ENCODE results near the gene CHRND.
"Not testable (repeated sequence)": the region's sequence is repeated elsewhere in the genome, so short reads cannot be mapped to it uniquely, and the experiment has no call there.

CHRND gene

DNA sequence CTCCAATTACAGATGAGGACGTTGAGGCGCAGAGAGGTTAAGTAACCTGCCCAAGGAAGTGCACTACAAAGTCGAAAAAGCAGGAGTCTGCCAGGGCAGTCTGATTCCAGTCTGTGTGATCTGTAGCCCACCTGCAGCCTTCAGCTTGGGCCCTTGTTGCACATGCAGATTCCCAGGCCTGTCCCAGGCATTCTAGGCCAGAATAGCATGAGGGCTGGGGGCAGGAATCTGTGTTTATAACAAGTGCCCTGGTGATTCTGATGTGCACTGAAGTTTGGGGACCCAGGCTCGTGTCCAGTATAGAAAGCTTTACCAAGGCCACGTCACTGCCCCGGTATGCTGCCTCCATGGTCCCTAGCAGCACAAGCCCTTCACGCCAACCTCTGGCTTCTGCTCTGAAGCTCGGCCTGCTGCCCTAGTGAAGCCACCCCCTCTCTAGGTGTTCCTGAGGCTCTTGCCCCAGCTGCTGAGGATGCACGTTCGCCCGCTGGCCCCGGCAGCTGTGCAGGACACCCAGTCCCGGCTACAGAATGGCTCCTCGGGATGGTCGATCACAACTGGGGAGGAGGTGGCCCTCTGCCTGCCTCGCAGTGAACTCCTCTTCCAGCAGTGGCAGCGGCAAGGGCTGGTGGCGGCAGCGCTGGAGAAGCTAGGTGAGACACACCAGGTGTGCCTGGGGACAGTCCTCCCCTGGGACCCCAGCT, 18.1 kb downstream of the CHRND start:
- no peak for DNase-seq (ENCODE audit: low read depth)

DNA sequence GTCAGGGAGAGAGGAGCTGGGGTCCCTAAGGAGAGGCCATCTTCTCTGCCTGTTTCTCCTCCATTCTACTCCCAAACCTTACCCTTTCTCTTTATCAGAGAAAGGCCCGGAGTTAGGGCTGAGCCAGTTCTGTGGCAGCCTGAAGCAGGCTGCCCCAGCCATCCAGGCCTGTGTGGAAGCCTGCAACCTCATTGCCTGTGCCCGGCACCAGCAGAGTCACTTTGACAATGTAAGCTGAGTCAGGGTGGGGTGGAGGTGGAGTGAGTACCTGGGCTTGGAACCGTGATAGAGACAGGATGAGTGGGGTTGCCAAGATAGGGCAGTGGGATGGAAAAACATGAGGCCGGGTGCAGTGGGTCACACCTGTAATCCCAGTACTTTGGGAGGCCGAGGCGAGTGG, 18.7 kb downstream of the CHRND start:
- DNase-seq (ENCODE audit: low read depth): no peak

DNA sequence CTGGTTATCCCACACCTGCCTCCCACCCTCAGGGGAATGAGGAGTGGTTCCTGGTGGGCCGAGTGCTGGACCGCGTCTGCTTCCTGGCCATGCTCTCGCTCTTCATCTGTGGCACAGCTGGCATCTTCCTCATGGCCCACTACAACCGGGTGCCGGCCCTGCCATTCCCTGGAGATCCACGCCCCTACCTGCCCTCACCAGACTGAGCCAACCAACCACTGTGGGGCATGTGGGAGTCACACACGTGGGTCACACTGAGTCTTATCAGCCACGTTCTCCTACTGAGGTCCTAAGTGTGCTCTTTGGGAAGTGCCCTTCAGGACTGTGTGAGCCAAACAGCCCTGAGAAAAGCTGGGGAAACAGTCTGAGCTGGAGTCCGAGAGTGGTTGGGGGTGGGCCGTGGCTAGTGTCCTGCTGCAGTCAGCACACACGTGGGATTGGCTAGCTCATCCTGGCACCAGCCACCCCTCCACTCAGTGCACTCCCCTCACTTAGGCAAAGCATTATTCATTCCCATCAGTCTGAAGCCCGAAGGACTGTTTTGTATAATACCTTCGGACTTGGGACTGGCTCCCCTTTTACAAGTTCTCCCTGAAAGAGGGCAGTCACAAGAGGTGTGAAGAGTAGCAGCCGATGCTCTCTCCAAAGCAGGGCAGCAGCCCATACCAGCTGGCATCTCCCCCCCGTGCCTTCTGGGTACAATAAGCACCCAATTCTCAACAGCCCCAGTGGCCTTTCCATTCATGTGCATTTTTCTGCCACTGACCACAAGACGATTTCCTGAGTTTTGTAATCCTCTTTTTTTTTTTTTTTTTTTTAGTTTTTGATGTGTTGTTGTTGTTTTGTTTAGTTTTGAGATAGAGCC, 19.8 kb downstream of the CHRND start:
- no peak for DNase-seq (ENCODE audit: low read depth)

DNA sequence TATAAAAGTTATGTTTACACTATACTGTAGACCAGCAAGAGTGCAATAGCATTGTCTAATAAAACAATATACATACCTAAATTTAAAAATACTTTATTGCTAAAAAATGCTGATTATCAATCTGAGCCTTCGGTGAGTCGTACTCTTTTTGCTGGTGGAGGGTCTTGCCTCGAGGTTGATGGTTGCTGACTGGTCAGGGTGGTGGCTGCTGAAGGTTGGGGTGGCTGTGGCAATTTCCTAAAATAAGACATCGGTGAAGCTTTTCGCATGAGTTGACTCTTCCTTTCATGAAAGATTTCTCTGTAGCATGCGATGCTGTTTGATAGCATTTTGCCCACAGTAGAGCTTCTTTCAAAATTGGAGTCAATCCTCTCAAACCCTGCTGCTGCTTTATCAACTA, 22.0 kb downstream of the CHRND start:
- DNase-seq (ENCODE audit: low read depth): no peak

DNA sequence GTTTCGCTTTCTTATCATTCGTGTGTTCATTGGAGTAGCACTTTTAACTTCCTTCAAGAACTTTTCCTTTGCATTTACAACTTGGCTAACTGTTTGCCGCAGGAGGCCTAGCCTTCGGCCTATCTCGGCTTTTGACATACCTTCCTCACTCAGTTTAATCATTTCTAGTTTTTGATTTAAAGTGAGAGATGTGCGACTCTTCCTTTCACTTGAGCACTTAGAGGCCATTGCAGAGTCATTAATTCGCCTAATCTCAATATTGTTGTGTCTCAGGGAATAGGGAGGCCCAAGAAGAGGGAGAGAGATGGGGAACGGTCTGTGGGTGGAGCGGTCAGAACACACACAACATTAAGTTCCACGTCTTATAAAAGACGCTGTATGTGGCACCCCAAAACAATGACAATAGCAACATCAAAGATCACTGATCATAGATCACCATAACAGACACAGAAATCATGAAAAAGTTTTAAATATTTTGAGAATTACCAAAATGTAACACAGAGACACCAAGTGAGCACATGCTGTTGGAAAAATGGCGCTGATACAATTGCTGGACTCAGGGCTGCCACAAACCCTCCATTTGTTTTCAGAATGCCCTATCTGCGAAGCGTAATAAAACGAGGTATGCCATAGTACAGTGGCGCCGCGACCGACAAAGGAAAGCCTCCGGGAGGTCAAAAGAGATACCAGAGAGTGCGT, 23.8 kb downstream of the CHRND start:
- no peak for DNase-seq (ENCODE audit: low read depth)

DNA sequence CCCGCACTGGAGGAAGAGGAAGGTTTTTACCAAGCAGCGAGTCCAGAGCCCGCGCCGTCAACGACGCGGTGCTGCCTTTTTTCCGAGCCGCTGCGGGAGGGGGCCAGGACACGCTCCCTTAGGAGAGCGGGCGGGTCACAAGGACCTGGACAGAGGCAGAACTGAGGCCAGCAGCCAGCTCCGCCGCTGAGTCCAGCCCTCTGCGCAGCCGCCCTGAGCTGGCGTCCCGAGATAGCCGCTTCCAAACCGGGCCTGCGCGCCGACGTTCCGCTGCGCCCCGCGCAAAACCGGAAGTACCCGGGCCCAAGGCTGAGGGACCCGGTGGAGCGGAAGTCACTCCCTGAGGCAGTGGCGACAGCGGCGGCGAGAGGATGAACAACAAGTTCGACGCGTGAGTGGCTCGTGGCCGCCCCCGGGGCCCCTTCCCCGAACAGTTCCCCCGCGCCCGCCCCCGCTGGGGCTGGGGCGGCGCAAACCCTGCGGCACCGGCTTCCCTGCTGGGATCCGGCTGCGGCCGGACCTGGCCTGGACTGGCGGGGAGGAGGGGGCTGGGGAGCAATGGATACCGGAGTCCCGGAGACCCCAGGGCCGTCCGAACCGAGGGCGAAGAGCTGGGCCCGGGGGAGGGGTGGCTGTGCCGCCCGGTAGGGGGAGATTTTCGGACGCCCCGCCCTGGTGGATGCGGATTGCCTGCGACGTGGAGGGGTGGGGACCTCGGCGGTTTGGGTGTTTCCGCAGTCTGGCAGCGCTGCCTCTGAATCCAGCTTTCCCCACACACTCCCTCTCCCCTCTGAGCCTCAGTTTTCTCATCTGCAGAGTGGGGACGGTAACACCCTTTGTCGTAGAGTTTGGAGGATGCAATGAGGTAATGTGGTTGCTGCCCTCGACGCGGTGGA, 24.6 kb downstream of the CHRND start, which contains the start of the genes EIF4E2 and TIGD1:
TSS of gene EIF4E2 (plus strand) at position 336 of the 896 bp plus-strand sequence. CDS start at position 372, 36 bp downstream.
TSS of gene TIGD1 (minus strand) at position 204 of the 896 bp plus-strand sequence. CDS start 675 bp downstream, outside the sequence.
- DNase-seq (ENCODE audit: low read depth): peak; percentile 83

DNA sequence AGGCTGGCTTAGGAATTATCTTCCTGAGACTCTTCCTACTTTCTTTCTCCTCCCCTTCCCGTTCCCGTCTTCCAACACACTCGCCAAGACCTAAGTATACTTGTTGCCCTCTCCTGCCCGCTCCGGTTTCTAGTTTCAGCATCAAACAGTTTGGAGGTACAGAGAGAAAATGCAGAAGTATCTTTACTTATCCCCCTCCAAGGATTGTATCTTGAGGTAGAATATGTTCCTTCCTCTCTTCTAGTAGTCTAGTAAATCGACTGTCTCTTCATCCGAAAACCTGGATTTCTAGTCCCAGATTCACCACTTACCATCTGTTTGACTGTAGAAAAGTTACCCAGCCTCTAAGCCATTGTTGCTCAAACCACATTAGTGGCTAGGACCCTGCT, 25.3 kb downstream of the CHRND start:
- no peak for DNase-seq (ENCODE audit: low read depth)

DNA sequence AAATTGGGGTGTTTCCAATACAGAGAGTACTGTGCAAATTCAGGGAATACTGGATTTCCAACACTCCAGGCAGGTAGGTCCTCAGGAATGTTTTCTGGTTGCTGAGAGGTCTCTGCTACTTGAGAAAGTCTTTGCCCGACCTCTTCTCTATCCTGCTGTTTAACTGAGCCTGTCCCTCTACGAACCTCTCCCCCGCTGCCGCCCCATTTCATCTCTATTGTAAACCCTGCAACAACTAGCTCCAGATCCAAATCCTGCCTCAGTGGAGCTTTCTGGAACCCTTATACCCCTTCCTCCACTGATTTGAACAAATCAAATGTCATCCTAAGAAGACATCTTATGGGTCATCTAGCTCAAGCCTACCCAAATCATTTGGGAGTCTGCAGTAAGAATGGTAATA, 25.8 kb downstream of the CHRND start:
- no peak for DNase-seq (ENCODE audit: low read depth)

DNA sequence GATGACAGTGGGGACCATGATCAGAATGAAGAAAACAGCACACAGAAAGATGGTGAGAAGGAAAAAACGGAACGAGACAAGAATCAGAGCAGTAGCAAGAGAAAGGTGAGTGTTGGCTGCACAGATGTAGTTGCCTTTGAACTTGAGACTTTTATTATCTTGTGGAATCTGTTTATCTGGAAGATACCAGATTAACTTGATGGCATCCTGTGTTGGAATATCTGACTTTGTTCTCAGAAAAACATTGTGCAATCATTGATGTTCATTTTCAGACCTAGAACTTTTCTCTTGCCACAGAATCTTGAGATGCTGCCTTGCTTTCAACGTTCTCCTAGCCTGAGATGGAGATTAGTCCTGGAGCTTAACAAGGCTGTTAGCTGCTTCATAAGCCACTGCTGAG, 30.5 kb downstream of the CHRND start:
- no peak for DNase-seq (ENCODE audit: low read depth)

DNA sequence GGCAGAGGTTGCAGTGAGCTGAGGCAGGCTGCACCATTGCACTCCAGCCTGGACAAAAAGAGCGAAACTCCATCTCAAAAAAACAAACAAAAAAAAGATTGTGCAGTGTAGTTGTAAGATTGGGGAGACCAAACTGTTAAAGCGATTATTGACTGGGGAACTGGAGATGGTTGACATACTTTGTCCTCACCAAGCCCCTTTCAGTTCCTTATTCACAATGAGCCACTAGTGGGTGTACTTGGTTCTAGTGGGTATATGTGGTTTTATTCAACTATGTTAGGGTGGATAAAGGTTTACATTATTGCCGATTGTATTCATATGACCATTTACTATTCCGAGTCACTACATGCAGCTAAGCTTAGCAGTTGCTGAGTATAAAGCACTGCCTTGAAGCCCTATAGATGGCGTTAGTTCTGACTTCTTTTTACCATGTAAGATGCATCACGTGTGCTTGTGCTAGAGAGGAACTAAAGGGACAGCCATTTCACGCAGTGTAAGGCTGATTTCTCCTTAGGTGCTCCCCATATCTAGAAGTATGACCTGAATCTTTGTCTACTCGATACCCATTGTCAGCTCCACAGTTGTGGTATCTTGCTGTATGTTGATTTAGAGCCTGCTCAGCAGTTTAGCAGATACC, 36.7 kb downstream of the CHRND start:
- no peak for DNase-seq (ENCODE audit: low read depth)

DNA sequence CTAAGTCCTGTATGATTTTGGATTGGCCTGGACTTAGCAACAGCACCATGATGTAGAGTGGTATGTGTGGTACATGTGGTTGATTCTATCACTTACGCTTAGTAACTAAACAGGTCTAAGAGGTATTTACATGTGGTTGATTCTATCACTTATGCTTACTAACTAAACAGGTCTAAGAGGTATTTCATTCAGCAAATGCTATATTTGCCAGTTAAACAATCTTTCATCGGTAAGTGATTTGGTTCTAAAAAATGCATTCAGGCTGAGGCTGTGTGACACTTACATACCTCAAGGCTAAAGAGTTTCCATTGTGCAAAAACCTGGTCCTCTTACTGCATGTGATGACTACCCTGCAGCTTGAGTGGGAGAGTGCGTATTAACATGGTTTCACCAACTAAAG, 37.6 kb downstream of the CHRND start:
- DNase-seq (ENCODE audit: low read depth): no peak

DNA sequence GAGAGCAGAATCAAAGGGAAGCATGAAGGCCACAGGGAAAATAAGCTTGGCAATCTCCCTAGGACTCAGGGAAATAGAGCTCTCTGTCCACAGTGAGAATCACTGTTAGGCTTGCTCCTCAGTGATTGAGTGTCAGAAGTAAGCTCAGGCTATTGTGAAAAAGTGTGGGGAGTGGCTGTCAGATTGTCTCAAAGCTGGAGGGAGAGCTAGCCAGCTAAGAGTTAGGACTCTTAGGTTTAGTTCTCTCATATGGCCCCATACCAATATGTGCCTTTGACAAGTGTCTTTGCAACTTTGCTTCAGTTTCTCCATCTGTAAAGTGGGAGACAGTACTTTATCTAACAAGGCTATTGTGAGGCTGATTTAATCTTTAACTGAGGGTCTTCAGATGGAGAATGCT, 41.8 kb downstream of the CHRND start:
- no peak for DNase-seq (ENCODE audit: low read depth)

DNA sequence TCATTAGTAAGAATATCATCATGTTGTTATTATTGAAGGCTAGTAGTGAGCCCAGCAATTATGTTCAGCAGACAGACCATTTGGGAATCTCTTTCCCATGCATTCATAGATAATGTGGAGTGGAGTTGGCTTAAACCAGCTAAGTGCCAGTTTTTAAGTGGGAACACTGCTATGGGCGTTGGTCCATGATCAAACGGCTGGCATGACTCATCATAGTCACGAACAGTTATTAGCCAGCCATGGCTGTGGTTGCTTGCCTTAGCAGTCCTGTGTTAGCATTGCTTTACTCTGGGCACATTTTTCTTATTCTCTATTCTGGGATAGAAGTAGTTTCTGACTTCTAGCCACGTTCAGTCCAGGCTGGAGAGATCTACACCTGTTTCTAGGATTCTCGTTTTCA, 42.2 kb downstream of the CHRND start:
- DNase-seq (ENCODE audit: low read depth): no peak

DNA sequence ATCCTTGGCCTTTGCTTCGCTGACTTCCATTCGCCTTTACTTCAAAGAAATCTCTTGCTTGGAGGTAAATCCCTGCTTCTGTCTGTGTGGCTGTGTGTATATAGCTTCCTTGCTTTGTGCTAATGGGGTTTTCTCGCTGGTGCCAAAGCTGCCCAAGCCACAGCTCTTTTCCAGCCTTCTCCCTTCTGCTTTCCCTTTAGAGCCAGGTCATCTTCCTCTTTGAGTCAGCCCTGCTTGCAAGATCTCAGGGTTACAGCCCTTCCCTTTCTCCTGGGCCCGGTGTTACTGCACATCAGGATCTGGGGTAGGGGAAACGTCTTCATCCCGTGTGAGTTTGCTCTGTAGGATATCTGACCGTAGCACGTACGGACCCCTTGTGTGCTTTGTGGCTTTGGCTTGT, 43.6 kb downstream of the CHRND start:
- no peak for DNase-seq (ENCODE audit: low read depth)

DNA sequence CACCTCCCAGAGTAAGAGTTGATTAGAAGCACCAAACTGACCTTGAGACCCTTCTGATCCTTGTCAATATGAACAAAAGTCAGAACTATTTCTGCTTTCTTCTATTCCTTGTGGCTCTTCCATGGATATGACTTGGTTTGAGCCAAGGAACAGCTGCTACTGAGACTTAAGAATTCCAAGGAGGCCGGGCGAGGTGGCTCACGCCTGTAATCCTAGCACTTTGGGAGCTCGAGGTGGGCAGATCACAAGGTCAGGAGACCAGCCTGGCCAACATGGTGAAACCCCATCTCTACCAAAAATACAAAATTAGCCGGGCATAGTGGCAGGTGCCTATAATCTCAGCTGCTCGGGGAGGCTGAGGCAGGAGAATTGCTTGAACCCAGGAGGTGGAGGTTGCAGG, 44.5 kb downstream of the CHRND start:
- DNase-seq (ENCODE audit: low read depth): not testable (repeated sequence)

DNA sequence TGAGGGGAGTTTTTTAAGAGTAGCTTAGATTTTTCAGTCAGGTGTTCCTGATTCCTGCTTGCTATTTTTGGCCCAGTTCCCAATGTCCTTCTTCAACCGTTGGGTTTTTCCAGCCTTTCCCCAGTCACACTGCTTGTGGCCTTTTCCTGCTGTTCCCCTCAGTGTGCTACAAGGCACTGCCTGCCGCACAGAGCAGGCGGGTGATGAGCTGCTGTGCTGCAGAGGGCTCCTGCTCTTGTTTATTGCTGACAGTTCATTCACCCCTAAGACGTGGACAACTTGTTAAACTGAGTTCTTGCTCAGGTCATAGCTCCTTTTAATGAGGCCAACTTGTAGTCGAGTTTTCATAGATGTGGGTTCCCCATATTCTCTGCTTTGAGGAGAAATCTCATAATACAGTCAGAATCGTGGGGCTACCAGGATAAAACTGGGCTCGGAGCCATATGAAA, 45.1 kb downstream of the CHRND start:
- DNase-seq (ENCODE audit: low read depth): no peak

DNA sequence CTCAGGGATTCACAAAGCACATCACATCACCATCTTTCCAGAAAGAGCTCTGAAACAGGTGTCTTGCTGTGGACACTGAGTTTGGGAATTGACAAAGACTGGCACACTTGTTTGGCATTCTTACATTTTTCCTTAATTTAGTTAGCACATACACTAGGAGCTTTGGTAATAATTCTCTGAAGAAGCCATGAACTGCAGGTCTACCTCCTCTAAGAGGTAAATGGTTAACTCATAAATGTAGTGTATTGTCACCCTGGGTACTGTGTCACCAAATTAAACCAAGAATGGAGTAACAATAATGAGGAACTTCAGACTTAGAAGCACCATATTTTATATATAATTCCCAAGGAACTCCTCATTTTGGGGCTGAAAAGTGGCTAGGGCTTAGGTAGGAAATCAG, 47.1 kb downstream of the CHRND start:
- DNase-seq (ENCODE audit: low read depth): no peak

DNA sequence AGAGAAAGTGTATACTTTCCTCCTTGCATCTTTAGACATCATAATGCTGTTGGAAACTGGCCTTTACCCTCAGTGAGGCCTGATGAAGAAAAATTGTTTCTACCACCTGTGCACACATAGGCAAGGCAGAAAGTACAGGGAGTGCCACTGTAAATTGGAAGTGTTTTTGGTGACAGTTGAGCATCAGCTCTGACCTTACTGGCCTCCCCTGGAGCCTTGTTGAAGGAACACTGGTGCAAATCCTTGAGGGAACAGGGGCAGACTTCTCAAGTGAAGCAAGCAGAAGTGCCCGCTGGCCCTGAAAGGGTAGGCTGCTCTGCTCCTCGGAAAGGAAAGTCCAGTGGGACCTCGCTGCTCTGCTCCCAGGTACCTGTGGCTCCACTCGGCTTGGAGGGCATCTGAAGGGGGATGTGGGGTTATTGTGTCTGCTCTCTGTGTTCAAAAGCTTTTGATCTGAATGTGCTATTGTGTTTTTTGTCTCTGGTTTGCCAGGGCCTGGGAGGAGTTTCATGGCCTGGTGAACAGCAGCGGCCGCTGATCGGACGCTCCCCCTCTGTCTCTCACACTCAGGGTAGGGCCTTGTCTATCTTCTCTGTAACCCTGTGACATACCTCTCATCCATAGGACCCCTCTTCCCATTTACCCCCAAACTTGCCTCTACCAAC, 47.9 kb downstream of the CHRND start:
- no peak for DNase-seq (ENCODE audit: low read depth)

DNA sequence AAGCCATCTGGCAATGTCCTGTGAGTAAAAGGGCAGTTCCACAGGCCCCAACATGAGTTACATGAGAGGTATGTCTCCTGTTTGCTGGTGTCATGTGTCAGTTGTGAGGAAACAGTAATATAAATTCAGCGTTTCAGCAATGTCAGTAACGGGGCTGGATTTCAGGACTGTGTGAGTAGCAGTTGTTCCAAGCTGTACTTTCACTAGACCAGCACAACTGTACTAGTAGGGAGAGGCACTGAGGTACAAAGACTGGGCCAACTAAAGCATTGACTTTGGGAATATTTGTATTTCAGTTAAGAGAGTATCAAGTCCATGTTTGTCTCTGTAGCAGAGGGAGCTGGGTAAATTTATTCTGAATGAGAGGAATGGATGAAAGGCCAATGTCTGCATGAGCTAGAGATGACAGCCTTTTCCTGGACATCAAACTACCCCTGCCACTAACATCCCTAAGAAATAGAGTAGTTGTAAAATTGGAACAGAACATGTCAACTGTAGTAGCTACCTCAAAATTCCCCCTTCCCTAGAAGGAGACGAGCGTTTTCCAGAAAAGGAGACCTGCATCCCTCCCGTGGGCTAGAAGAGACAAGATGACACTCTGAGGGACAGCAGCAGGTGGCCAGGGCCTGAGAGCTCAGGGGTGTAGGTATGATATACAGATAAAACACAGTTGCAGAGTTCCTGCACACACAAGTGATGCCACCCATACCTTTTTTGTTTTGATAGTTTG, 48.9 kb downstream of the CHRND start:
- DNase-seq (ENCODE audit: low read depth): no peak

DNA sequence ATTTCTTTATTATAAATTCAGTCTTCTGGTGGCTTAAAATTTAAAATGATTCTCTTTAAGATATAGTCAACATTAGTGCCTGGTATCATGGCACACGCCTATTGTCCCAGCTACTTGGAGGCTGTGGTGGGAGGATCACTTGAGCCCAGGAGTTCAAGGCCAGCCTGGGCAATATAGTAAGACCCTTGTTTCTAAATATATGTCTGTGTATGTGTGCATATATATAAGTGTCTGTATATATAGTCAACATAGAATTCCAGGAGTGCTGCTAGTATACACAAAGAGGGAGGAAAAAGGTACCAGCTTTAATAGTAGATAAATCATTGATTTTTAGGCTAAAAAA, 49.4 kb downstream of the CHRND start:
- DNase-seq (ENCODE audit: low read depth): no peak
